HG03432 (cell line): Measurements from ENCODE around the gene TMCC1.
"Not testable (repeated sequence)": the region's sequence is repeated elsewhere in the genome, so short reads cannot be mapped to it uniquely, and the experiment has no call there.

Source experiments
- ATAC-seq: cut with Tn5 transposase; IDR thresholded peaks from one replicate; pipeline ENCODE4 v1.9.1; 2021; ENCODE audit warnings: mild to moderate bottlenecking, moderate library complexity; ENCODE audit not compliant: unreplicated experiment

TMCC1 gene

GRCh38 chr3:129655291-129655700, 238.2 kb downstream of the TMCC1 start:
- ATAC-seq: no peak

GRCh38 chr3:129654131-129654530, 239.4 kb downstream of the TMCC1 start:
- ATAC-seq: no peak

- no peak for ATAC-seq
Measured at GRCh38 chr3:129653019-129653418, 240.5 kb downstream of the TMCC1 start.

GRCh38 chr3:129651435-129652202, 241.9 kb downstream of the TMCC1 start:
- no peak for ATAC-seq

- no peak for ATAC-seq
Measured at GRCh38 chr3:129650256-129650872, 243.1 kb downstream of the TMCC1 start.

- ATAC-seq: no peak
Measured at GRCh38 chr3:129648391-129648790, 245.1 kb downstream of the TMCC1 start.

GRCh38 chr3:129645286-129645685, 248.2 kb downstream of the TMCC1 start:
- ATAC-seq: no peak

- ATAC-seq: no peak
Measured at GRCh38 chr3:129644836-129645235, 248.7 kb downstream of the TMCC1 start.

- ATAC-seq: not testable (repeated sequence)
Measured at GRCh38 chr3:129641567-129642260, 251.8 kb downstream of the TMCC1 start.

- ATAC-seq: not testable (repeated sequence)
Measured at GRCh38 chr3:129640985-129641384, 252.5 kb downstream of the TMCC1 start.

- ATAC-seq: no peak
Measured at GRCh38 chr3:129638481-129638880, 255.0 kb downstream of the TMCC1 start.

- ATAC-seq: no peak
Measured at GRCh38 chr3:129636082-129636481, 257.4 kb downstream of the TMCC1 start.

GRCh38 chr3:129635656-129636055, 257.9 kb downstream of the TMCC1 start:
- ATAC-seq: no peak

GRCh38 chr3:129633751-129634481, 259.6 kb downstream of the TMCC1 start:
- ATAC-seq: no peak

GRCh38 chr3:129632977-129633376, 260.5 kb downstream of the TMCC1 start:
- ATAC-seq: no peak

GRCh38 chr3:129632556-129632955, 261.0 kb downstream of the TMCC1 start:
- no peak for ATAC-seq

- no peak for ATAC-seq
Measured at GRCh38 chr3:129632056-129632455, 261.5 kb downstream of the TMCC1 start.

- ATAC-seq: no peak
Measured at GRCh38 chr3:129629011-129629410, 264.5 kb downstream of the TMCC1 start.

GRCh38 chr3:129628169-129628522, 265.4 kb downstream of the TMCC1 start:
- ATAC-seq: no peak

- peak; percentile 34 for ATAC-seq
Measured at GRCh38 chr3:129627350-129628168, 266.0 kb downstream of the TMCC1 start.
